ENCODE results near the gene FBXW4. TPM values are rescaled to one million over a fixed set of nuclear protein-coding genes. Genes with fewer than 3 reads are reported as not detected.

The FBXW4 gene
- total RNA-seq (47.2 TPM), polyA plus RNA-seq (55.5 TPM)

- peak within 1 kb of the TSS; percentile 97 for H3K27ac ChIP-seq (ENCODE audit: low read depth)
- H3K4me3 ChIP-seq (ENCODE audit: low read depth, low read length) = peak within 1 kb of the TSS; percentile 64
- DNase-seq (ENCODE audit: extremely low spot score) = no peak
- WGBS = 2% methylated on average over 69 of the region's 70 CpGs
- no peaks in the 10 kb centered on the region for H3K36me3 ChIP-seq (ENCODE audit: insufficient read depth)
- H3K4me1 ChIP-seq (ENCODE audit: insufficient read depth) = peaks cover 2% of the 10 kb centered on the region
Measured at GRCh38 chr10:101694674-101695403, at the start of gene FBXW4. FBXW4 (minus strand) TSS chr10:101695170; CDS start chr10:101695105, 65 bp downstream.

- no peak for DNase-seq (ENCODE audit: extremely low spot score)
- Histone ChIP-seq H3K36me3 (ENCODE audit: insufficient read depth) (no peaks in the 10 kb centered on the region), H3K27ac (ENCODE audit: low read depth) (no peak overlapping the region), H3K4me3 (ENCODE audit: low read depth, low read length) (no peak overlapping the region), H3K4me1 (ENCODE audit: insufficient read depth) (no peaks in the 10 kb centered on the region)
- 76% methylated on average over 3 of the region's 3 CpGs for WGBS
Measured at GRCh38 chr10:101744267-101744666, 49.3 kb upstream of the FBXW4 start.

GRCh38 chr10:101741938-101742337 lies 47.0 kb upstream of the FBXW4 start:
- H3K4me1 ChIP-seq (ENCODE audit: insufficient read depth) = no peaks in the 10 kb centered on the region
- WGBS = 46% methylated on average over 2 of the region's 2 CpGs
- H3K27ac ChIP-seq (ENCODE audit: low read depth) = no peak overlapping the region
- no peaks in the 10 kb centered on the region for H3K36me3 ChIP-seq (ENCODE audit: insufficient read depth)
- no peak overlapping the region for H3K4me3 ChIP-seq (ENCODE audit: low read depth, low read length)
- DNase-seq (ENCODE audit: extremely low spot score) = no peak

- H3K27ac ChIP-seq (ENCODE audit: low read depth) = no peak overlapping the region
- H3K4me1 ChIP-seq (ENCODE audit: insufficient read depth) = no peaks in the 10 kb centered on the region
- no peaks in the 10 kb centered on the region for H3K36me3 ChIP-seq (ENCODE audit: insufficient read depth)
- H3K4me3 ChIP-seq (ENCODE audit: low read depth, low read length) = no peak overlapping the region
- DNase-seq (ENCODE audit: extremely low spot score) = no peak
- WGBS = 65% methylated on average over 3 of the region's 3 CpGs
Measured at GRCh38 chr10:101736666-101737065, 41.7 kb upstream of the FBXW4 start.

GRCh38 chr10:101732096-101732495 lies 37.1 kb upstream of the FBXW4 start:
- Histone ChIP-seq H3K4me1 (ENCODE audit: insufficient read depth) (no peaks in the 10 kb centered on the region), H3K27ac (ENCODE audit: low read depth) (no peak overlapping the region), H3K4me3 (ENCODE audit: low read depth, low read length) (no peak overlapping the region), H3K36me3 (ENCODE audit: insufficient read depth) (no peaks in the 10 kb centered on the region)
- no peak for DNase-seq (ENCODE audit: extremely low spot score)
- 54% methylated on average over 1 of the region's 1 CpG for WGBS

GRCh38 chr10:101726115-101726387 lies 31.1 kb upstream of the FBXW4 start:
- Histone ChIP-seq H3K4me3 (ENCODE audit: low read depth, low read length) (no peak overlapping the region), H3K27ac (ENCODE audit: low read depth) (no peak overlapping the region), H3K4me1 (ENCODE audit: insufficient read depth) (no peaks in the 10 kb centered on the region), H3K36me3 (ENCODE audit: insufficient read depth) (no peaks in the 10 kb centered on the region)
- 55% methylated on average over 2 of the region's 2 CpGs for WGBS
- DNase-seq (ENCODE audit: extremely low spot score) = no peak

GRCh38 chr10:101725296-101726114 lies 30.5 kb upstream of the FBXW4 start:
- no peaks in the 10 kb centered on the region for H3K36me3 ChIP-seq (ENCODE audit: insufficient read depth)
- WGBS = 52% methylated on average over 8 of the region's 8 CpGs
- H3K4me1 ChIP-seq (ENCODE audit: insufficient read depth) = no peaks in the 10 kb centered on the region
- H3K27ac ChIP-seq (ENCODE audit: low read depth) = no peak overlapping the region
- DNase-seq (ENCODE audit: extremely low spot score) = no peak
- no peak overlapping the region for H3K4me3 ChIP-seq (ENCODE audit: low read depth, low read length)

GRCh38 chr10:101724446-101724845 lies 29.5 kb upstream of the FBXW4 start:
- WGBS = 86% methylated on average over 2 of the region's 2 CpGs
- no peak for DNase-seq (ENCODE audit: extremely low spot score)

GRCh38 chr10:101723176-101723575 lies 28.2 kb upstream of the FBXW4 start:
- Histone ChIP-seq H3K4me1 (ENCODE audit: insufficient read depth) (no peaks in the 10 kb centered on the region), H3K36me3 (ENCODE audit: insufficient read depth) (no peaks in the 10 kb centered on the region), H3K4me3 (ENCODE audit: low read depth, low read length) (no peak overlapping the region), H3K27ac (ENCODE audit: low read depth) (no peak overlapping the region)
- 96% methylated on average over 3 of the region's 3 CpGs for WGBS
- no peak for DNase-seq (ENCODE audit: extremely low spot score)

More at GRCh38 chr10:101724446-101724845, 29.5 kb upstream of the FBXW4 start:
- H3K27ac ChIP-seq (ENCODE audit: low read depth) = no peak overlapping the region
- H3K36me3 ChIP-seq (ENCODE audit: insufficient read depth) = no peaks in the 10 kb centered on the region
- H3K4me3 ChIP-seq (ENCODE audit: low read depth, low read length) = no peak overlapping the region
- no peaks in the 10 kb centered on the region for H3K4me1 ChIP-seq (ENCODE audit: insufficient read depth)

GRCh38 chr10:101721806-101722205 lies 26.8 kb upstream of the FBXW4 start:
- Histone ChIP-seq H3K36me3 (ENCODE audit: insufficient read depth) (no peaks in the 10 kb centered on the region), H3K4me1 (ENCODE audit: insufficient read depth) (no peaks in the 10 kb centered on the region), H3K27ac (ENCODE audit: low read depth) (no peak overlapping the region), H3K4me3 (ENCODE audit: low read depth, low read length) (no peak overlapping the region)
- no peak for DNase-seq (ENCODE audit: extremely low spot score)
- WGBS = 64% methylated on average over 2 of the region's 2 CpGs

- WGBS = 82% methylated on average over 6 of the region's 6 CpGs
- Histone ChIP-seq H3K4me1 (ENCODE audit: insufficient read depth) (no peaks in the 10 kb centered on the region), H3K4me3 (ENCODE audit: low read depth, low read length) (no peak overlapping the region), H3K36me3 (ENCODE audit: insufficient read depth) (no peaks in the 10 kb centered on the region), H3K27ac (ENCODE audit: low read depth) (no peak overlapping the region)
- no peak for DNase-seq (ENCODE audit: extremely low spot score)
Measured at GRCh38 chr10:101720606-101721230, 25.7 kb upstream of the FBXW4 start.

GRCh38 chr10:101718690-101719275 lies 23.8 kb upstream of the FBXW4 start:
- 87% methylated on average over 3 of the region's 3 CpGs for WGBS
- DNase-seq (ENCODE audit: extremely low spot score) = no peak

GRCh38 chr10:101716891-101717659 lies 22.1 kb upstream of the FBXW4 start:
- no peak for DNase-seq (ENCODE audit: extremely low spot score)

More at GRCh38 chr10:101718690-101719275, 23.8 kb upstream of the FBXW4 start:
- no peaks in the 10 kb centered on the region for H3K4me1 ChIP-seq (ENCODE audit: insufficient read depth)
- no peak overlapping the region for H3K4me3 ChIP-seq (ENCODE audit: low read depth, low read length)
- no peaks in the 10 kb centered on the region for H3K36me3 ChIP-seq (ENCODE audit: insufficient read depth)
- no peak overlapping the region for H3K27ac ChIP-seq (ENCODE audit: low read depth)

More at GRCh38 chr10:101716891-101717659, 22.1 kb upstream of the FBXW4 start:
- H3K4me1 ChIP-seq (ENCODE audit: insufficient read depth) = no peaks in the 10 kb centered on the region
- no peaks in the 10 kb centered on the region for H3K36me3 ChIP-seq (ENCODE audit: insufficient read depth)
- WGBS = 77% methylated on average over 10 of the region's 10 CpGs
- no peak overlapping the region for H3K27ac ChIP-seq (ENCODE audit: low read depth)
- H3K4me3 ChIP-seq (ENCODE audit: low read depth, low read length) = no peak overlapping the region
